G401 (cell line): Measurements from ENCODE around the gene FAAP20. TPM values are rescaled to one million over a fixed set of nuclear protein-coding genes. Genes with fewer than 3 reads are reported as not detected.

Experiments
- DNase-seq: peaks from one replicate; pipeline ENCODE4 v3.0.0-alpha.2; 2015; ENCODE audit warnings: low spot score
- in situ Hi-C: cut with HindIII; loops from 2 replicates; pipeline ENCODE4 v1.10.0; 2016; ENCODE audit warnings: low sequenced_read_pairs, mixed read lengths
- total RNA-seq: library from RNA; depleted of rRNA; stranded (reverse); fragments of >200 nt; shearing (Covaris generic); gene quantifications from 2 replicates; pipeline ENCODE4 v1.2.3, GENCODE V29; 2014

FAAP20 gene
- total RNA-seq, 1 experiment from 2014 or later: 79.9 TPM

DNA sequence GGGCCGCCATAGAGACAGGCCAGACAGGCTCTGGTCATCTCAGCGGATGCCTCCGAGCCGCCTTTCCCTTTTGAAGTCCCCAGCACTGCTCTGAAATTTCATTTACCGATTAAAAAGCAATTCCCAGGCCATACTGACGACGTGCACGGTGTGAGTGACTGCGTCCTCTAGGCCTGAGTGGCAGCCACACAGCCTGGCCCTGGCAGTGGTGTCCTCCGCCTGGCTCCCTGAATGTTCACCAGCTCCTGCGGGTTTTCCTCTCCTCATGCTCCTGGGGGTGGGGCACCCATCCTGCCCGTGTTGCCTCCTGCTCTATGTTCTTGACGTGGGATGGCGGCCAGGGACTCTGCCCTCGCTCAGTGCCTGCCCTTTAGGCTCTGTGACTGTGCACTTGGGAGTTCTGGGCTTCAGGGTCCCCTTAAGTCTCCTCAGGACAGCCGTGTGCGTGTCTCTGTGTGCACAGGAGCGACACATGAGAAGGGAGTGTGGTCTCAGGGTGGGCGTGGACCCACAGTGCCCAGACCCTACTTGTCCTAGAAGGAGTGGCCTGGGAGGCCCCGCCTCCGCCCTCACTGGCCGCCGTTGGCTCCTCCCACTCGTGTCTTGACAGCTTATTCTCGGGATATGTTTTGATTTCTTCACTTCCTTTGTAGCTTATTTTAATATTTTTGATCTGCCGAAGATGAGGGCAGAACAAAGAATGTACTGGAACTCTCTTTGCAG, 37.1 kb upstream of the FAAP20 start:
- in situ Hi-C loops: no loop called here
- DNase-seq: peak; percentile 66

DNA sequence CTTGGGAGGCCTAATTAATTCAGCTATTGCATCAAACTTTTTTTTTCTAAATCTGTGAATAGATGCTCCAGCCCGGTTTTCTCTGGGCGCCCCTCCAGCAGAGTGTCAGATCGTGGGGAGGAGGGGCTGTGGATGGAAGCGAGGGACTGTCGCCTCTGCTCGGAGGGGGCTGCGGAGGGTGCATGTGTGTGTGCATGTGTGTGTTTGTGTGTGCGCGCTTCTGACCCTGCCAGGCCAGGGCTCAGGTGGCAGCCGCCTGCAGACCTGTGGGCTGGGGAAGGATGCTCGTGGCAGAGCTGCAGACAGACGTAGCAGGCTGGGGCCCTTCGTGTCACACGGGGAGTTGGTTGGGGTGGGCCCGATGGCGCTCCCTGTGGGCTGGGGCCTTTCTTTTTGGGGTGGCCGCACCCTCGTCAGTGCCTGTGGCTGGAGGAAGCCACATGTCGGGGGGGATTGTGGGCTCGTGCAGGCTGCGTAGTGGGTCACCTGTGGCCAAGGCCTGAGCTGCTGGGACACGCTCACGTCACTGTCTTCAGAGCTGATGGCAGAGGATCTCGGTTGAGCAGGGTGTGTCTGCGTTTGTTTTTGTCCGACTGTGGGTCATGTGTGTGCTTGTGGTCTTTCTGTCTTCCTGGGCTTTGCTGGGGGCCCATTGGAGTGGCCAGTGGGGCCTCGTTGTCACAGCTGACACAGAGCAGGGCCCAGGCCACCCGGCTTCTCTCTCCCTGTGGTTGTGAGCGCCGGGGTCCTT, 36.4 kb upstream of the FAAP20 start:
- DNase-seq: peak; percentile 36
- in situ Hi-C loops: no loop called here

DNA sequence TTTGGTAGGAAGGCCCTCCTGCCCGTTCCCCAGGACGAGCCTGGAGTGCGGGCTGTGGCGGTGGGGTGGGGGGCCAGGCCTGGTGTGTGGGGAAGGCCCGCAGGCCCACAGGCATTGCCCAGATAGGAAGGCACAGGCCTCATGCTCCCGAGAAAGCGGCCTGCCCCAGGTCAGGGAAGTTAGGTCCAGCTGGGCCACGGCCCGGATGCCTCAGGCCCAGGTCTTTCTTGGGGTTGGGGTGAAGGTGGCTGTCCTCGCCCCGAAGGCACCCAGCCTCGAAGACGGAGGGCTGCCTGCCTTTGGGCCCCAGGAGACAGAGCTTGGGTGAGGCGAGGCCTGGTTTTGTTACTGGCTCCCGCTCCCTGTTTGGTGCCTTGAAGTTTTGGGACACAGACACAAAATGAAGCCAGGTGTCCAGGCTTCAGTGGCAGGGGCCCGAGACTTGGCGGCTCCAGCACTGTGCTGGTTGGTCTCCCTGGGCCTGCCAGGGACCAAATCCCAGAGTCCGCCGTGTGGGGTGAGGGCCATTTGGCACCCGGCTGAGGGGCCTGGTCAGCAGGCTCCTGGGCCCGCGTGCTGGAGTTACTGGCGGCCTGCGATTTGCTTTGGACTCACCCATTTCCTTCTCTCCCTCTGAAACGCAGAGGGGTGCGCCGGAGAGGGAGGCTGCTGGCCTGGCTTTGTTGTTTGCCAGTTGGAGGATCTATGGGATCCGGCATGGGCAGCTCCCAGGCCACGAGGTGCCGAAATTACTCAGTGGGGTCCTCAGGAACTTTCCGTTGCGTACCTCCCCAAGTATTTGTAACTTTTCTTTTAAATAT, 35.5 kb upstream of the FAAP20 start:
- in situ Hi-C loops: no loop called here

DNA sequence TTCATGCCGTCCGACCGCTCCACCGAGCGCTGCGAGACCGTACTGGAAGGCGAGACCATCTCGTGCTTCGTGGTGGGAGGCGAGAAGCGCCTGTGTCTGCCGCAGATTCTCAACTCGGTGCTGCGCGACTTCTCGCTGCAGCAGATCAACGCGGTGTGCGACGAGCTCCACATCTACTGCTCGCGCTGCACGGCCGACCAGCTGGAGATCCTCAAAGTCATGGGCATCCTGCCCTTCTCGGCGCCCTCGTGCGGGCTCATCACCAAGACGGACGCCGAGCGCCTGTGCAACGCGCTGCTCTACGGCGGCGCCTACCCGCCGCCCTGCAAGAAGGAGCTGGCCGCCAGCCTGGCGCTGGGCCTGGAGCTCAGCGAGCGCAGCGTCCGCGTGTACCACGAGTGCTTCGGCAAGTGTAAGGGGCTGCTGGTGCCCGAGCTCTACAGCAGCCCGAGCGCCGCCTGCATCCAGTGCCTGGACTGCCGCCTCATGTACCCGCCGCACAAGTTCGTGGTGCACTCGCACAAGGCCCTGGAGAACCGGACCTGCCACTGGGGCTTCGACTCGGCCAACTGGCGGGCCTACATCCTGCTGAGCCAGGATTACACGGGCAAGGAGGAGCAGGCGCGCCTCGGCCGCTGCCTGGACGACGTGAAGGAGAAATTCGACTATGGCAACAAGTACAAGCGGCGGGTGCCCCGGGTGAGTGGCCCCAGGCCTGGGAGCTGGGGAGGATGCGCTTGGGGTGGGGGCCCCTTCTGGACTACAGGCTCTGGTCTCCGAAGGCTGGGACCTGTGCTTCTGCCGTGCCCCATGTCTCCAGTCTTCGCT, 34.7 kb upstream of the FAAP20 start:
- DNase-seq: peak; percentile 83
- in situ Hi-C loops: no loop called here

More for the DNA sequence above, 35.5 kb upstream of the FAAP20 start:
- DNase-seq: peak; percentile 43

DNA sequence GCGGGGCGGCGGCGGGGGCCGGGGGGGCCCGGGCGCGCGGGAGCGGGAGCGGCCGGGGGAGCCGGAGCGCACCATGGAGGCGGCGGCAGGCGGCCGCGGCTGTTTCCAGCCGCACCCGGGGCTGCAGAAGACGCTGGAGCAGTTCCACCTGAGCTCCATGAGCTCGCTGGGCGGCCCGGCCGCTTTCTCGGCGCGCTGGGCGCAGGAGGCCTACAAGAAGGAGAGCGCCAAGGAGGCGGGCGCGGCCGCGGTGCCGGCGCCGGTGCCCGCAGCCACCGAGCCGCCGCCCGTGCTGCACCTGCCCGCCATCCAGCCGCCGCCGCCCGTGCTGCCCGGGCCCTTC, 34.1 kb upstream of the FAAP20 start:
- in situ Hi-C loops: no loop called here
- no peak for DNase-seq

DNA sequence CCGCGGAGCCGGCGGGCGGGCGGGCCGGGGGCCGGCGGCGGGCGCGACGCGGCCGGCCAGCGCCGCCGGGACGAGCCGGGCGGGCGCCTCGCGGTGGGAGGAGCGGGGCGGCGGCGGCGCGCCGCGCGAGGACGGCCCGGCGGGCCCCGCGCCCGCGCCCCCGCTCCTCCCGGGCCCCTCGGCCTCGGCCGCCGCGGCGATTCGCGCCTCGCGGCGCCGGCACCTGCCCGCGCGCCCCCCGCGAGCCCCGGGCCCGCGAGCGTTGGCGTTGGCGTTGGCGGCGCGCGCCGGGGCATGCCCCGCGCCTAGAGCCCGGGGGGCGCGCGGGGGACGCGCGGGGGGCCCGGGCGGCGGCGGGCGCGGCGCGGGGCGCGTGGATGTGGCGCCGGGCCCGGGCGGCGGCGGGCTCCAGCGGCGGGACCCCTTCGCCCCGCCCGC, 33.6 kb upstream of the FAAP20 start, which contains the start of gene SKI:
Gene SKI (plus strand): TSS at position 163 of the 438 bp plus-strand sequence. CDS start 448 bp downstream, outside the sequence.
- DNase-seq: no peak
- in situ Hi-C loops: no loop called here

DNA sequence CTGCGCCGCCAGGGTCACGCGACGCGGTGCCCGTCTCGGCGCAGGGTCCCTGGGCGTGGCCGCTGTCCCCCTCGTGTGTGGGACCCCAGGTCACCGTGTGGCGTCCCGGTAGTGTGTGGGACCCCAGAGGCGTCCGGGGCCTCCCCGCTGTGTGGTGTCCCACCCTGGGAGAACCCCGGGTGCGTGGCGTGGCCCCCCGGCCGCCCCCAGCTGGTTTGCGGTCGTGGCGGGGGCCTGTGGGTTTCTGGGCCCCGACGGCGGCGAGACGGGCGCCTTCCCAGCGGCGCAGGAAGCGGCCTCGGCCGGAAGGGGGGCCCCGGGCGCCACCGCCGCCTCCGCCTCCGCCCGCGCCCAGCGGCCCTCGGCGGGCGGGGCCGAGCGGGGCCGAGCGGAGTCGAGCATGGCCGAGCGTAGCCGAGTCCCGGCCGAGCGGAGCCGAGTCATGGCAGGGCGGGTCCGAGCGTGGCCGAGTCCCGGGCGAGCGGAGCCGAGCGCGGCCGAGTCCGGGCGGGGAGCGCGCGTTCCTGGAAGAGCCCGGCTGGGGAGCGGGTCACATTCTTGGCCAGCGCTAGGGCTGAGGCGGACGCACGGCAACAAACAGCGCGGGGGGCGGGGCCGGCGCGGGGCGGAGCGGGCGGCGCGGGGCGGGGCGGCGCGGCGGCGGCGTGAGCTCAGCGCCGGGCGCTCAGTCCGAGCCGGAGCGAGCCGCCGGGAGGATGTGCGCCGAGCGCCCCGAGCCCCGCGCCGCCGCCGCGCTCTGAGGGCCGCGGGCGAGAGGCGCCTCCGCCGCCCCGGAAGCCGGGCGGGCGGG, 33.0 kb upstream of the FAAP20 start:
- in situ Hi-C loops: no loop called here
- DNase-seq: peak; percentile 96

DNA sequence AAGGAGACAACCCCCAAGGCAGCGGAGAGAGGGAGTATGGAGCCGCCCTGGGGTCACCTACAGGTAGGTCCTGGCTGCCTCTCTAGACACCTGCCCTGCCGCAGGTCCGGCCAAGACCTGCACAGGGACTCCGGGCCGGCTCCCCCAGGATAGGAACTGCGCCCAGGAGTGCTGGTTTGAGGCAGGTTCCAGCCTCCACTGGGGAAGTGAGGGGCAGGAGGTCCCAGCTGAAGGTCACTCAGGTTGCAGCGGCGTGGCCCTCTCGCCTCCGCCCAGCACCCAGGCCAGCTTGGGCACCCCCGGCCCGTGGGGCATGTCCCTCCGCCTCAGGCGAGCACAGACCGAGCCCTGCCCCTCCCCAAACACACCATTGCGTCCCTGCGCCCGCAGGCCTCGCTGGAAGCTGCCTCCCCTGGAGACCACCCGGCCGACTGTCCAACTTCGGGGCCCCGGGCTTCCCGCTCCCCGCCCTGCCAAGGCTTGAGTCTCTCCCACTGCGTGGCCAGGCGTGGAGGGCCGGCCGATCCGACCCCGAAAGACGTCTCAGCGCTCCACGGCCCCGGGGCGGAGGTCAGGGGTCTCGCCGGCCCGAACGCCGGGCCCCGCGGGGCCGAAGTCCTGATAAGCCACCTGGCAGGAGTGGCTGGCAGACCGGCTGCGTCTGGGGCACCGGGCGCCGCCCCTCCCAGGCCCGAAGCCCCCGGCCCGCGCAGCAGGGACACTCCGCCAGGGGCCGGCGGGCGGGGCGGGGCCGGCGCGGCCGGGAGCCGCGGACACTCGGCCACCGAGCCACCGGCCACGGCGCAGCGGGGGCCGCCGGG, 32.2 kb upstream of the FAAP20 start:
- in situ Hi-C loops: no loop called here
- peak; percentile 8 for DNase-seq

DNA sequence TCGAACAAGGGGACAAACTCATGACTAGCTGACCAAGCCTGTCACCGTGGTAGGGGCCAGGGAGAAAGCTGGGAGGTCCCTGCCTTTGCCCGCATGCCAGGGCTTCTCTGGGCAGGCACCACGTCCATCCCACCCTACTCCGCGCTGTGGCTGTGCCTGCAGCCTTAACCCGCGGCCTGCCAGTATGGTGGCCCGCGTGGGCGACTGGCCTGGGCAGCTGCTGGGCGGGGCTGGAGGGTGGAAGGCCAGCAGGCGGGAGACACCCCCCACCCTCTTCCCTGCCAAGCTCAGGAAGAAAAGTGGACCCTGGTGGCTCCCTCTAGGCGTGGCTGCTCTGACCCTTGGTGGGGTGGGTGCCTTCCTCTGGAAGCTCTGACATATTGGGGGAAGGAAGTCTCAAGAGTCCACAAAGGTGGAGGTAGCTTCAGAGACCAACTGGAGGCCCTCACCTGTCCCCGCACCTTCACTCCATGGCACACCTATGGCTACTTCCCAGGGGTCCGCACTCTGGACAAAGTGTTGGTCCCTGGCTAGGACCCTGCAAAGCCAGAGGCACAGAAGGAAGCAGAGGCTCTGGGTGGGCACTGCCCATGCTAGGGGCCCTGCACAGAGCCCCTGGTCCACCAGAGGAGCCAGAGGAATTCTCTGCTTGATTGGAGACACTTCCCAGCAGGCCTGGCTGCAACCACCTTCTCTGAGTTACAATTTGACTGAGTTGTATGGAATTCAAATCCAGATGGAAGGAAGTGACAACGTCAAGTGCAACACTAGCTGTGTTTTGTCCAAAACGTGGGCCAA, 30.3 kb upstream of the FAAP20 start:
- DNase-seq: no peak
- in situ Hi-C loops: no loop called here

DNA sequence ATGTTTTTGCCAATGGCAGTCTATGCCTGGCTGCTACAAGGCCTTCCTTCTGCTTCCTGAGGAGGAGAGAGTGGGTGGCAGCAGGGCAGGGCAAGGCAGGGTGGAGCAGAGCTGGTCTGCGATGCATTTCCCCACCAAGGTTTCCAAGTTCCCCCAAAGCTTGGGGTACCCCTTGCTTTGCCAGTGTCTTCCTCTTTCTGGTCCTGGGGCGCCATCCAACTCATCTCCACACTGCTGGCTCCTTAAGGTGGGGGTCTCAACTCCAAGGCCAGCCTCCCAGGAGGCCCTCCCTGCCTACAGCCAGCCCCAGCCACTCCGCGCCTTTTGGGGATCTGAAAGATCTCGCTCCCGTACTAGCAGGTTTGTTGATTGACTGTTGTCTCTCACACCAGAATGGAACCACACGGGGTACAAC, 29.6 kb upstream of the FAAP20 start:
- DNase-seq: no peak
- in situ Hi-C loops: no loop called here

DNA sequence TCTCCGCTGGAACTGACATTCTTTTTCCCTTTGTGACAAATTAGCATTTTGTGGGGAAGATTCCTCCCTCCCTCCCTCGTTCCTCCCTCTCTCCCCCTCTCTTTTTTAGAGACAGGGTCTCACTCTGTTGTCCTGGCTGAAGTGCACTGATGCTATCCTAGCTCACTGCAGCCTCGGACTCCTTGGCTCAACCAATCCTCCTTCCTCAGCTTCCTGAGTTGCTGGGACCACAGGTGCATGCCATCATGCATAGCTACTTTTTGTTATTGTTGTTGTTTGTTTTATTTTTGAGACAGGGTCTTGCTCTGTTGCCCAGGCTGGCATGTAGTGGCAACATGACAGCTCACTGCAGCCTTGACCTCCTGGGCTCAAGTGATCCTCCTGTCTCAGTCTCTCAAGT, 26.7 kb upstream of the FAAP20 start:
- DNase-seq: no peak
- in situ Hi-C loops: no loop called here

DNA sequence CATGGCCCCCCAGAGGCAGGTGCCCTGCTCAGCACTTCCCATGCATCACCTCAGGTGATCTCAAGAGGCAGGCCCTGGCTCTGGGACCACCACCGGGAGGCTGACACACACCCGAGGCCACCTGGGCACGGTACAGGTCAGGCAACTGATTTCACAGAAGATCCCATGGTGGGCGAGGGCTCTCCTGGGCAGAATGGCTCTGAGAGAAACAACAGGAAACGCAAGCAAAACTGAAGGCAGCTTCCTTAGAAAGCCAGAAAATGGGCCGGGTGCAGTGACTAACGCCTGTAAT, 22.1 kb upstream of the FAAP20 start:
- no peak for DNase-seq
- in situ Hi-C loops: no loop called here

DNA sequence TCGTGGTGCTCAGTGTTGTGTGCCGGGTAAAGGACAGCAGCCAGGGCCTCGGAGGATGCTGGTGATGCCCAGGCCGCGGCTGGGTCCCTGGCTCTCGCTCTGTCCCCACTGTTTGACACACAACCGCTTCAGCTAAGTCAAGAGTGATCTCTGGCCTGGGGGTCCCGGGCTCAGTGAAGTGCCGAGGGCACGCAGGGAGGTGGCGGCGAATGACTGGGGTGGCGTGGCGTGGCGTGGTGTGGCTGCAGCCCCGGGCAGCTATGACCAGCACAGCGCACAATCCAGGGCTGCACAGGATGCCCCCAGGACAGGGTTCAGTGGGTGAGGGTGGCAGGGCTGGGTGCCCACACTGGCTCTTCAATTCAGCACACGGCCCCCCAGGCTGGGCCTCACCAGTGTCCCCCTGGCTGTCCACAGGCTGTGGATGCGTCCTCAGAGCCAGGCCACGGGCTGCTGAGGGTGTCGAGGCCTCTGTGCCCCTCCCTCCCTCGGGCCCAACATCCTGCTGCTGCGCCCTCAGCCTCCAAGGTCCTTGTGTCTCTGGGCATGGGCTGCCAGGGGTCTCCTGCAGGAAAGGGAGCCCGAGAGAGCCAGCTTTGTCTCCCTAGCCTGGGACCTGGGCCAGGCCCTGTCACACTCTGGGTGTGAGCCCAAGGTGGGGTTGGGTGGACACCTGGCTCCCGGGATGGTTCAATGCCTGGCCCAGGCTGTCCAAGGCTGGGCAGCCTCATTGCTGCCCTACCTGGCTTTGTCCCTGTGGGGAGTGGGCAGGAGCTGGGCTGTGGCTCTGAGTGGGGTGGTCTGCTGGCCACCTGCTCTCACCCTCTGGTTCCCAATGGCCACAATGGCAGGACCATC, 21.6 kb upstream of the FAAP20 start:
- no peak for DNase-seq
- in situ Hi-C loops: no loop called here

DNA sequence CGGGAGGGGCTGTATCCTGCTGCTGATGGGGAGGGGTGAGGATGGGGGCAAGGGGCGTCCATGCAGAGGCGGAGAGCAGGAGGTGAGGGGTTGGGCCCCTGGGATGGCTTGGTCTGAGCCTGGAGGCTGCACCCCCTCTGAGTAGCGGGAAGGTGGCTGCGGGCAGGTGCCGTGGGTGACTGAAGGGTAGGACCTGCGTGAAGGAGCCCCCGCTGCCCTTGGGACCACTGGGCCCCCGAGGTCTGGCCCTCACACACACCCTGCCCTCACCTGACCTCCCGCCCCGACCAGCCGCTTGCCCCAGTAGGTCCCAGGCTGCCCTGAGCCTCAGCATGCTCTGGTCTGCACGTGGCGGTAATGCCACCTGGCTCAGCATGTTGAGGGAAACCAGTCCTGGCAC, 20.8 kb upstream of the FAAP20 start:
- in situ Hi-C loops: no loop called here
- DNase-seq: no peak

DNA sequence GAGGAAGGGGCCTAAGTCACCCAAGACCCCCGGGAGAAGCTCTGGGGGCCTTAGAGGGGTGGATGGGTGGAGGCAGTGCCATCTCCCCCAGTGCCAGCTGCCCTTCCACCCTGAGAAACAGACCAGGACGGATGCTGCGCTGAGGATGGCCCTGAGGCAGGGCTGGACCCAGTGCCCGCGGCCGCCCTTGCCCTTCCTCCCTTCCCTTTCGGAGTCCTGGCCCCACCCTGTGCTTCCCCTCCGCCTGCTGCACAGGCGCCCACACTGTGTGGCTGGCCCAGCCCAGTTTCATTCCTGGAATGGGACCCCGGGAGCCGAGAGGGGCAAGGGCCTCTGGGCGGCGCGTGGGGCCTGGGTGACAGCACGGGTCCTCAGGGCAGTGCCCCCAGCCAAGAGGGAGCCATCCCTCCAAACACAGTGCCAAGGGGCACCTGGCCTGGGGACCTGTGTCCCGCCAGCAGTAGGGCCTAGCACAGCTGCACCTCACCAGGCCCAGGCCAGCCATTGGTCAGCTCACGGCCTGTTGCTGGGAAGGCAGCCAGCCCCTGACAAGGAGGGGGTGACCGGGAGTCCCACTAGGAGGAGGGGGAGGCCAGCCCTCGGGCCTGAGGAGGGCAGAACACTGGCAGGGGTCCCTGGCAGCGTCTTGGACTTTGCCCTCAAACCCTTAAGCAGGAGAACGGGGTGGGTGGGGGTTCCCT, 20.1 kb upstream of the FAAP20 start:
- in situ Hi-C loops: no loop called here
- DNase-seq: no peak
